SK-N-SH (cell line): ENCODE data around the gene ADAMTSL5.

Experiments used
- EP300 ChIP-seq, 2 experiments: IDR thresholded peaks; 2 replicates each; pipeline versions ENCODE4 v1.4.0 to v1.6.1; 2012; ENCODE audit warnings: borderline replicate concordance in 1 of 2, low read depth in 1 of 2, low read length in 1 of 2
- FOXM1 ChIP-seq: IDR thresholded peaks from 2 replicates; pipeline ENCODE4 v1.4.0; 2012; ENCODE audit warnings: low read depth, mild to moderate bottlenecking
- GABPA ChIP-seq: IDR thresholded peaks from 2 replicates; pipeline ENCODE4 v1.4.0; 2012; ENCODE audit warnings: low read depth, mild to moderate bottlenecking
- GATA2 ChIP-seq: sonication (generic); formaldehyde crosslinking; IDR thresholded peaks from 2 replicates; pipeline ENCODE4 v1.5.0; 2020; ENCODE audit warnings: mild to moderate bottlenecking, missing genetic modification reagents
- SMC3 ChIP-seq: IDR thresholded peaks from 2 replicates; pipeline ENCODE4 v1.6.1; 2012; ENCODE audit warnings: low read depth, low read length, improper control_type of control experiment
- TAF1 ChIP-seq: IDR thresholded peaks from 2 replicates; pipeline ENCODE4 v1.6.1; 2012; ENCODE audit warnings: low read depth, mild to moderate bottlenecking, low read length, moderate library complexity, borderline replicate concordance
- TF ChIP-seq, protein P1 (sequence below): fragments of 200-600 bp; sonication (generic); IDR thresholded peaks from 2 replicates; pipeline ENCODE4 v1.6.1; 2017; ENCODE audit warnings: antibody characterized with exemption, mild to moderate bottlenecking, moderate library complexity
- TF ChIP-seq, protein P2 (sequence below): IDR thresholded peaks from 2 replicates; pipeline ENCODE4; 2012
- TF ChIP-seq, protein P3 (sequence below): IDR thresholded peaks from 2 replicates; pipeline ENCODE4 v1.6.1; 2012; ENCODE audit warnings: mild to moderate bottlenecking, low read depth, low read length, moderate library complexity

DNA sequence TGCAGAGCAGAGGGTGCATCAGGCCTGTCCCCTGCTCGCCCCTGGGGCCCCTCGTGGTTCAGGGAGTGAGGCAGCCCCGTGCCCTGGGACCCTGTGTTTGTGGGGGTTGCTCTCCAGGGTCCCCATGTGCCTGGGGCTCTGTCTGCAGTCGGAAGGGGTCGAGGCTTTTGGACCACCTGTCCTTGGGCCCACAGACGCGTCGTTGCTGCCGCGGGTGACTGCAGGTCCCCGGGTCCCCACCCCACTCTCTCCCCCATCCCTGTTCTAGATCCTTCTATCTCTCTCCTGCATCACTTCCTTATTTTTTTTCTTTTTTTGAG is 24.6 kb downstream of the ADAMTSL5 start:
- no peak for TF ChIP-seq GATA2 (CRISPR knock-in tag)
- TF ChIP-seq, protein P1, sequence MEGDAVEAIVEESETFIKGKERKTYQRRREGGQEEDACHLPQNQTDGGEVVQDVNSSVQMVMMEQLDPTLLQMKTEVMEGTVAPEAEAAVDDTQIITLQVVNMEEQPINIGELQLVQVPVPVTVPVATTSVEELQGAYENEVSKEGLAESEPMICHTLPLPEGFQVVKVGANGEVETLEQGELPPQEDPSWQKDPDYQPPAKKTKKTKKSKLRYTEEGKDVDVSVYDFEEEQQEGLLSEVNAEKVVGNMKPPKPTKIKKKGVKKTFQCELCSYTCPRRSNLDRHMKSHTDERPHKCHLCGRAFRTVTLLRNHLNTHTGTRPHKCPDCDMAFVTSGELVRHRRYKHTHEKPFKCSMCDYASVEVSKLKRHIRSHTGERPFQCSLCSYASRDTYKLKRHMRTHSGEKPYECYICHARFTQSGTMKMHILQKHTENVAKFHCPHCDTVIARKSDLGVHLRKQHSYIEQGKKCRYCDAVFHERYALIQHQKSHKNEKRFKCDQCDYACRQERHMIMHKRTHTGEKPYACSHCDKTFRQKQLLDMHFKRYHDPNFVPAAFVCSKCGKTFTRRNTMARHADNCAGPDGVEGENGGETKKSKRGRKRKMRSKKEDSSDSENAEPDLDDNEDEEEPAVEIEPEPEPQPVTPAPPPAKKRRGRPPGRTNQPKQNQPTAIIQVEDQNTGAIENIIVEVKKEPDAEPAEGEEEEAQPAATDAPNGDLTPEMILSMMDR, result no peak
- no peak for TF ChIP-seq EP300 (IDR thresholded peaks at IDR 0.05; ENCODE audit: borderline replicate concordance in 1 of 2, low read depth in 1 of 2, low read length in 1 of 2)
- TF ChIP-seq, protein P2, sequence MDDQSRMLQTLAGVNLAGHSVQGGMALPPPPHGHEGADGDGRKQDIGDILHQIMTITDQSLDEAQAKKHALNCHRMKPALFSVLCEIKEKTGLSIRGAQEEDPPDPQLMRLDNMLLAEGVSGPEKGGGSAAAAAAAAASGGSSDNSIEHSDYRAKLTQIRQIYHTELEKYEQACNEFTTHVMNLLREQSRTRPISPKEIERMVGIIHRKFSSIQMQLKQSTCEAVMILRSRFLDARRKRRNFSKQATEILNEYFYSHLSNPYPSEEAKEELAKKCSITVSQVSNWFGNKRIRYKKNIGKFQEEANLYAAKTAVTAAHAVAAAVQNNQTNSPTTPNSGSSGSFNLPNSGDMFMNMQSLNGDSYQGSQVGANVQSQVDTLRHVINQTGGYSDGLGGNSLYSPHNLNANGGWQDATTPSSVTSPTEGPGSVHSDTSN, result no peak
- TF ChIP-seq FOXM1, result no peak
- no peak for TF ChIP-seq SMC3
- TF ChIP-seq, protein P3, sequence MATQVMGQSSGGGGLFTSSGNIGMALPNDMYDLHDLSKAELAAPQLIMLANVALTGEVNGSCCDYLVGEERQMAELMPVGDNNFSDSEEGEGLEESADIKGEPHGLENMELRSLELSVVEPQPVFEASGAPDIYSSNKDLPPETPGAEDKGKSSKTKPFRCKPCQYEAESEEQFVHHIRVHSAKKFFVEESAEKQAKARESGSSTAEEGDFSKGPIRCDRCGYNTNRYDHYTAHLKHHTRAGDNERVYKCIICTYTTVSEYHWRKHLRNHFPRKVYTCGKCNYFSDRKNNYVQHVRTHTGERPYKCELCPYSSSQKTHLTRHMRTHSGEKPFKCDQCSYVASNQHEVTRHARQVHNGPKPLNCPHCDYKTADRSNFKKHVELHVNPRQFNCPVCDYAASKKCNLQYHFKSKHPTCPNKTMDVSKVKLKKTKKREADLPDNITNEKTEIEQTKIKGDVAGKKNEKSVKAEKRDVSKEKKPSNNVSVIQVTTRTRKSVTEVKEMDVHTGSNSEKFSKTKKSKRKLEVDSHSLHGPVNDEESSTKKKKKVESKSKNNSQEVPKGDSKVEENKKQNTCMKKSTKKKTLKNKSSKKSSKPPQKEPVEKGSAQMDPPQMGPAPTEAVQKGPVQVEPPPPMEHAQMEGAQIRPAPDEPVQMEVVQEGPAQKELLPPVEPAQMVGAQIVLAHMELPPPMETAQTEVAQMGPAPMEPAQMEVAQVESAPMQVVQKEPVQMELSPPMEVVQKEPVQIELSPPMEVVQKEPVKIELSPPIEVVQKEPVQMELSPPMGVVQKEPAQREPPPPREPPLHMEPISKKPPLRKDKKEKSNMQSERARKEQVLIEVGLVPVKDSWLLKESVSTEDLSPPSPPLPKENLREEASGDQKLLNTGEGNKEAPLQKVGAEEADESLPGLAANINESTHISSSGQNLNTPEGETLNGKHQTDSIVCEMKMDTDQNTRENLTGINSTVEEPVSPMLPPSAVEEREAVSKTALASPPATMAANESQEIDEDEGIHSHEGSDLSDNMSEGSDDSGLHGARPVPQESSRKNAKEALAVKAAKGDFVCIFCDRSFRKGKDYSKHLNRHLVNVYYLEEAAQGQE, result no peak
- no peak for TF ChIP-seq GABPA
- TF ChIP-seq TAF1, result no peak
